HepG2 (cell line): ENCODE results near the gene LIPC. TPM values are rescaled to one million over a fixed set of nuclear protein-coding genes. Genes with fewer than 3 reads are reported as not detected.
A peak's percentile ranks its signal among the peaks of the same experiment; 100 is the strongest.

Source experiments
- CREM ChIP-seq, 2 experiments: sonication (generic) in 1 of 2; formaldehyde crosslinking in 1 of 2; IDR thresholded peaks; 2 replicates each; pipeline versions ENCODE4 v1.4.0 to v1.6.1; 2016 to 2020; ENCODE audit warnings: antibody characterized with exemption in 1 of 2, mild to moderate bottlenecking in 1 of 2, missing genetic modification reagents in 1 of 2
- MLX ChIP-seq: IDR thresholded peaks from 2 replicates; pipeline ENCODE4 v1.6.1; 2016
- MYPOP ChIP-seq: sonication (generic); formaldehyde crosslinking; IDR thresholded peaks from 2 replicates; pipeline ENCODE4 v1.8.1; 2023; ENCODE audit warnings: mild to moderate bottlenecking, moderate library complexity, missing genetic modification reagents
- SIX4 ChIP-seq: sonication (generic); formaldehyde crosslinking; IDR thresholded peaks from 2 replicates; pipeline ENCODE4 v1.4.0; 2020; ENCODE audit warnings: missing genetic modification reagents
- SMAD1 ChIP-seq: sonication (generic); formaldehyde crosslinking; IDR thresholded peaks from 2 replicates; pipeline ENCODE4 v1.4.0; 2020; ENCODE audit warnings: missing genetic modification reagents, low read depth, mild to moderate bottlenecking, borderline replicate concordance
- TBX3 ChIP-seq: fragments of 450-650 bp; IDR thresholded peaks from 2 replicates; pipeline ENCODE4 v1.6.1; 2017; ENCODE audit warnings: antibody characterized with exemption, mild to moderate bottlenecking, inconsistent platforms, borderline replicate concordance
- ZBTB1 ChIP-seq: sonication (generic); formaldehyde crosslinking; IDR thresholded peaks from 2 replicates; pipeline ENCODE4 v1.4.0; 2020; ENCODE audit warnings: missing genetic modification reagents, borderline replicate concordance
- ZNF136 ChIP-seq: sonication (generic); formaldehyde crosslinking; IDR thresholded peaks from 2 replicates; pipeline ENCODE4 v1.8.1; 2022; ENCODE audit warnings: low read depth, mild to moderate bottlenecking, moderate library complexity, missing genetic modification reagents
- ZNF329 ChIP-seq: sonication (generic); formaldehyde crosslinking; IDR thresholded peaks from 2 replicates; pipeline ENCODE4 v1.9.0; 2021; ENCODE audit warnings: low read depth, mild to moderate bottlenecking, missing genetic modification reagents
- ZNF501 ChIP-seq: sonication (generic); formaldehyde crosslinking; IDR thresholded peaks from 2 replicates; pipeline ENCODE4 v1.5.1; 2020; ENCODE audit warnings: mild to moderate bottlenecking, moderate library complexity, missing genetic modification reagents
- ZNF768 ChIP-seq: sonication (generic); formaldehyde crosslinking; IDR thresholded peaks from 2 replicates; pipeline ENCODE4 v1.4.0; 2020; ENCODE audit warnings: missing genetic modification reagents
- polyA plus RNA-seq, 8 experiments: library from polyadenylated mRNA; depleted of rRNA in 3 of 8; stranded (reverse) in 7 of 8; unstranded in 1 of 8; fragments of >200 nt; fragmentation: Illumina TruSeq in 4 of 8; extraction: Trizol in 4 of 8; gene quantifications; 2 replicates each; pipeline versions ENCODE4 v1.2.1 to v1.2.3, GENCODE V29; 2011 to 2016; ENCODE audit warnings: low read depth in 4 of 8, missing spikeins in 1 of 8, mixed read lengths in 1 of 8; ENCODE audit not compliant: insufficient read depth in 1 of 8
- total RNA-seq, 5 experiments: library from RNA; depleted of rRNA; stranded (reverse); fragments of >200 nt; fragmentation: Illumina TruSeq; extraction: Trizol; gene quantifications; 2 replicates each; pipeline ENCODE4 v1.2.3, GENCODE V29; 2016; ENCODE audit warnings: low read depth in 1 of 5
- TF ChIP-seq, protein P1 (sequence below): sonication (generic); formaldehyde crosslinking; IDR thresholded peaks from 2 replicates; pipeline ENCODE4 v1.4.0; 2020; ENCODE audit warnings: missing genetic modification reagents, borderline replicate concordance
- TF ChIP-seq, protein P2 (sequence below): sonication (generic); formaldehyde crosslinking; IDR thresholded peaks from 2 replicates; pipeline ENCODE4 v1.4.0; 2020; ENCODE audit warnings: mild to moderate bottlenecking, missing genetic modification reagents
- TF ChIP-seq, protein P3 (sequence below): IDR thresholded peaks from 2 replicates; pipeline ENCODE4 v1.6.1; 2016; ENCODE audit warnings: low read depth, missing genetic modification reagents, missing compliant biosample characterization

LIPC gene
- total and polyA plus RNA-seq, 2 of the 13 experiments (the other 11 are each of a cell fraction or from before 2014, with no cell fraction given) = 26.0 to 38.0 TPM

DNA sequence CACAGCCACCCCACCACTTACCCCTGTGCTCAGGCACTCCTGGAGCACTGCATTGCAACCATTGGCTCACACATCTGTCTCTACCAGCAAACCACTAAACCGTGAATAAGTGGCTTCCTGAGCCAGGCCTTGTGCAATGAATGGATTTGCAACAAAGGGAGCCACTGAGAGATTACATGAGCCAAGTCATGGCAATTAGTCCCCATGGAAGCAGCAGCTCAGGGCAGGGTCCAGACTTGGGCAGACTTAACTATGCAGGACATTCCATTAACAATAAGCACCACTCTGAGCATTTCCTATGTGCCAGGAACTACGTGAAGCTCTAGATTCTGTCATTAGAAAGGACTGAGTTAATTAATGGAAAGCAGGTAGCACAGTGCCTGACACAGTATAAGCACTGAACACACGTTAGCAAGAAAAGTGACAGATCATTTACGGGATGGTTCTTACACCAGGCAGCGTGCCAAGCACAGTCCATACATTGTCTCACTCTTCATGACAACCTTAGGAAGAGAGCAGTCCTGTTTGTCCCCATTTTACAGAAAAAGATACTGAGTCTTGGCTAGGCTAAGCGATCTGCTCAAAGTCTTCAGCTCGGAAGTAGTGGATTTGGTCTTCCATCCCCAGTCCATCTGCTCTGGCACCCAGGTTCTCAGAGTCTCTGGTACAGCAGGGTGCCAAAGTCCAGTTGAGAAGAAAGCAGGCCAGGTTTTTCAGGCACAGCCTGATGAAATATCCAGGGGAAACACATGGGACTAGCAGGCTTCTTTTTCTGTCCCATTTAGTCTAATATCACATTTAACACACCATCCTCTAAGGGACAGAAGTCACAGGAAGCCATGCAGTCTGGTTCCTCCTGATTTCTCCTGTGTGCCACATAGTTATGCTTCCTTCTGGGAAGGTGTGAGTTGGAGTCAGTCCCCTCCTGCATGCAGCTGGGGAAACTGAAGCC is 44.1 kb downstream of the LIPC start (continued):
- TF ChIP-seq, protein P1, sequence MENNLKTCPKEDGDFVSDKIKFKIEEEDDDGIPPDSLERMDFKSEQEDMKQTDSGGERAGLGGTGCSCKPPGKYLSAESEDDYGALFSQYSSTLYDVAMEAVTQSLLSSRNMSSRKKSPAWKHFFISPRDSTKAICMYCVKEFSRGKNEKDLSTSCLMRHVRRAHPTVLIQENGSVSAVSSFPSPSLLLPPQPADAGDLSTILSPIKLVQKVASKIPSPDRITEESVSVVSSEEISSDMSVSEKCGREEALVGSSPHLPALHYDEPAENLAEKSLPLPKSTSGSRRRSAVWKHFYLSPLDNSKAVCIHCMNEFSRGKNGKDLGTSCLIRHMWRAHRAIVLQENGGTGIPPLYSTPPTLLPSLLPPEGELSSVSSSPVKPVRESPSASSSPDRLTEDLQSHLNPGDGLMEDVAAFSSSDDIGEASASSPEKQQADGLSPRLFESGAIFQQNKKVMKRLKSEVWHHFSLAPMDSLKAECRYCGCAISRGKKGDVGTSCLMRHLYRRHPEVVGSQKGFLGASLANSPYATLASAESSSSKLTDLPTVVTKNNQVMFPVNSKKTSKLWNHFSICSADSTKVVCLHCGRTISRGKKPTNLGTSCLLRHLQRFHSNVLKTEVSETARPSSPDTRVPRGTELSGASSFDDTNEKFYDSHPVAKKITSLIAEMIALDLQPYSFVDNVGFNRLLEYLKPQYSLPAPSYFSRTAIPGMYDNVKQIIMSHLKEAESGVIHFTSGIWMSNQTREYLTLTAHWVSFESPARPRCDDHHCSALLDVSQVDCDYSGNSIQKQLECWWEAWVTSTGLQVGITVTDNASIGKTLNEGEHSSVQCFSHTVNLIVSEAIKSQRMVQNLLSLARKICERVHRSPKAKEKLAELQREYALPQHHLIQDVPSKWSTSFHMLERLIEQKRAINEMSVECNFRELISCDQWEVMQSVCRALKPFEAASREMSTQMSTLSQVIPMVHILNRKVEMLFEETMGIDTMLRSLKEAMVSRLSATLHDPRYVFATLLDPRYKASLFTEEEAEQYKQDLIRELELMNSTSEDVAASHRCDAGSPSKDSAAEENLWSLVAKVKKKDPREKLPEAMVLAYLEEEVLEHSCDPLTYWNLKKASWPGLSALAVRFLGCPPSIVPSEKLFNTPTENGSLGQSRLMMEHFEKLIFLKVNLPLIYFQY (CRISPR knock-in tag) = no peak
- TF ChIP-seq, protein P2, sequence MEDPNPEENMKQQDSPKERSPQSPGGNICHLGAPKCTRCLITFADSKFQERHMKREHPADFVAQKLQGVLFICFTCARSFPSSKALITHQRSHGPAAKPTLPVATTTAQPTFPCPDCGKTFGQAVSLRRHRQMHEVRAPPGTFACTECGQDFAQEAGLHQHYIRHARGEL (CRISPR knock-in tag) = no peak
- TF ChIP-seq SMAD1 (CRISPR knock-in tag) (no peak), ZNF501 (CRISPR knock-in tag) (no peak; the same call in 1 of the 2 replicates), ZNF329 (CRISPR knock-in tag) (no peak), ZNF136 (CRISPR knock-in tag) (no peak), SIX4 (CRISPR knock-in tag) (no peak), CREM (IDR thresholded peaks at IDR 0.05) (no peak), CREM (CRISPR knock-in tag; IDR thresholded peaks at IDR 0.05) (no peak), MYPOP (CRISPR knock-in tag) (0 out of 2 replicates have a peak, but pooled peaks have one; percentile 23), TBX3 (no peak), MLX (CRISPR knock-in tag) (no peak), ZBTB1 (CRISPR knock-in tag) (no peak), ZNF768 (CRISPR knock-in tag) (no peak)
- TF ChIP-seq, protein P3, sequence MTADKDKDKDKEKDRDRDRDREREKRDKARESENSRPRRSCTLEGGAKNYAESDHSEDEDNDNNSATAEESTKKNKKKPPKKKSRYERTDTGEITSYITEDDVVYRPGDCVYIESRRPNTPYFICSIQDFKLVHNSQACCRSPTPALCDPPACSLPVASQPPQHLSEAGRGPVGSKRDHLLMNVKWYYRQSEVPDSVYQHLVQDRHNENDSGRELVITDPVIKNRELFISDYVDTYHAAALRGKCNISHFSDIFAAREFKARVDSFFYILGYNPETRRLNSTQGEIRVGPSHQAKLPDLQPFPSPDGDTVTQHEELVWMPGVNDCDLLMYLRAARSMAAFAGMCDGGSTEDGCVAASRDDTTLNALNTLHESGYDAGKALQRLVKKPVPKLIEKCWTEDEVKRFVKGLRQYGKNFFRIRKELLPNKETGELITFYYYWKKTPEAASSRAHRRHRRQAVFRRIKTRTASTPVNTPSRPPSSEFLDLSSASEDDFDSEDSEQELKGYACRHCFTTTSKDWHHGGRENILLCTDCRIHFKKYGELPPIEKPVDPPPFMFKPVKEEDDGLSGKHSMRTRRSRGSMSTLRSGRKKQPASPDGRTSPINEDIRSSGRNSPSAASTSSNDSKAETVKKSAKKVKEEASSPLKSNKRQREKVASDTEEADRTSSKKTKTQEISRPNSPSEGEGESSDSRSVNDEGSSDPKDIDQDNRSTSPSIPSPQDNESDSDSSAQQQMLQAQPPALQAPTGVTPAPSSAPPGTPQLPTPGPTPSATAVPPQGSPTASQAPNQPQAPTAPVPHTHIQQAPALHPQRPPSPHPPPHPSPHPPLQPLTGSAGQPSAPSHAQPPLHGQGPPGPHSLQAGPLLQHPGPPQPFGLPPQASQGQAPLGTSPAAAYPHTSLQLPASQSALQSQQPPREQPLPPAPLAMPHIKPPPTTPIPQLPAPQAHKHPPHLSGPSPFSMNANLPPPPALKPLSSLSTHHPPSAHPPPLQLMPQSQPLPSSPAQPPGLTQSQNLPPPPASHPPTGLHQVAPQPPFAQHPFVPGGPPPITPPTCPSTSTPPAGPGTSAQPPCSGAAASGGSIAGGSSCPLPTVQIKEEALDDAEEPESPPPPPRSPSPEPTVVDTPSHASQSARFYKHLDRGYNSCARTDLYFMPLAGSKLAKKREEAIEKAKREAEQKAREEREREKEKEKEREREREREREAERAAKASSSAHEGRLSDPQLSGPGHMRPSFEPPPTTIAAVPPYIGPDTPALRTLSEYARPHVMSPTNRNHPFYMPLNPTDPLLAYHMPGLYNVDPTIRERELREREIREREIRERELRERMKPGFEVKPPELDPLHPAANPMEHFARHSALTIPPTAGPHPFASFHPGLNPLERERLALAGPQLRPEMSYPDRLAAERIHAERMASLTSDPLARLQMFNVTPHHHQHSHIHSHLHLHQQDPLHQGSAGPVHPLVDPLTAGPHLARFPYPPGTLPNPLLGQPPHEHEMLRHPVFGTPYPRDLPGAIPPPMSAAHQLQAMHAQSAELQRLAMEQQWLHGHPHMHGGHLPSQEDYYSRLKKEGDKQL (CRISPR knock-in tag) = no peak
